Measurements from ENCODE around the gene KLHL9.
"Not testable (repeated sequence)": the region's sequence is repeated elsewhere in the genome, so short reads cannot be mapped to it uniquely, and the experiment has no call there.

KLHL9 gene, protein sequence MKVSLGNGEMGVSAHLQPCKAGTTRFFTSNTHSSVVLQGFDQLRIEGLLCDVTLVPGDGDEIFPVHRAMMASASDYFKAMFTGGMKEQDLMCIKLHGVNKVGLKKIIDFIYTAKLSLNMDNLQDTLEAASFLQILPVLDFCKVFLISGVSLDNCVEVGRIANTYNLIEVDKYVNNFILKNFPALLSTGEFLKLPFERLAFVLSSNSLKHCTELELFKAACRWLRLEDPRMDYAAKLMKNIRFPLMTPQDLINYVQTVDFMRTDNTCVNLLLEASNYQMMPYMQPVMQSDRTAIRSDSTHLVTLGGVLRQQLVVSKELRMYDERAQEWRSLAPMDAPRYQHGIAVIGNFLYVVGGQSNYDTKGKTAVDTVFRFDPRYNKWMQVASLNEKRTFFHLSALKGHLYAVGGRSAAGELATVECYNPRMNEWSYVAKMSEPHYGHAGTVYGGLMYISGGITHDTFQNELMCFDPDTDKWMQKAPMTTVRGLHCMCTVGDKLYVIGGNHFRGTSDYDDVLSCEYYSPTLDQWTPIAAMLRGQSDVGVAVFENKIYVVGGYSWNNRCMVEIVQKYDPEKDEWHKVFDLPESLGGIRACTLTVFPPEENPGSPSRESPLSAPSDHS

GRCh38 chr9:21334701-21335632 is at the start of gene KLHL9:
Gene KLHL9, minus strand, starts transcription at chr9:21335404. Its CDS starts 545 bp downstream, at chr9:21334859.
- TF ChIP-seq CTCF (IDR thresholded peaks at IDR 0.05): no peak
- TF ChIP-seq ZFX (IDR thresholded peaks at IDR 0.05; ENCODE audit: borderline replicate concordance): peak; percentile 90; the same call in 1 of the 2 replicates
- H3K27ac ChIP-seq: peak within 1 kb of the TSS; percentile 79

DNA sequence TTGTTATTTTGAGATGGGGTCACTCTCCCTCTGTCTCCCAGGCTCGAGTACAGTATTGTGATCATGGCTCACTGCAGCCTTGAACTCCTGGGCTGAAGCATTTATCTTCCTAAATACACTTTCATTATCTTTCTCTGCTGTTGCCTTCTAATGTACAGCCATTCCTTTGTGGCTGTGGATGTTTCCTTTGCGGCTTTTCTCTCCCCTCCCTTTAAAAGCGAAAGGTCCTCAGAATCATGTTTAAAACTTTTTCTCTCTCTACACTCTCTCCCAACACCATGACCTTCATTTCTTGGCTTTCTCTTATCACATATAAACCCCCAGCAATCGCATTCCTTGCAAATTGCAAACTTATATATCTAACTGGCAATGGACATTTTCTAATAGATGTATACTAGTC is 48.4 kb upstream of the KLHL9 start:
- no peak overlapping the region for H3K27ac ChIP-seq
- TF ChIP-seq ZFX (IDR thresholded peaks at IDR 0.05; ENCODE audit: borderline replicate concordance): no peak
- TF ChIP-seq CTCF (IDR thresholded peaks at IDR 0.05): no peak

- H3K27ac ChIP-seq: no peak overlapping the region
- no peak for TF ChIP-seq CTCF (IDR thresholded peaks at IDR 0.05)
- no peak for TF ChIP-seq ZFX (IDR thresholded peaks at IDR 0.05; ENCODE audit: borderline replicate concordance)
Measured at GRCh38 chr9:21381448-21382339, 46.5 kb upstream of the KLHL9 start.

DNA sequence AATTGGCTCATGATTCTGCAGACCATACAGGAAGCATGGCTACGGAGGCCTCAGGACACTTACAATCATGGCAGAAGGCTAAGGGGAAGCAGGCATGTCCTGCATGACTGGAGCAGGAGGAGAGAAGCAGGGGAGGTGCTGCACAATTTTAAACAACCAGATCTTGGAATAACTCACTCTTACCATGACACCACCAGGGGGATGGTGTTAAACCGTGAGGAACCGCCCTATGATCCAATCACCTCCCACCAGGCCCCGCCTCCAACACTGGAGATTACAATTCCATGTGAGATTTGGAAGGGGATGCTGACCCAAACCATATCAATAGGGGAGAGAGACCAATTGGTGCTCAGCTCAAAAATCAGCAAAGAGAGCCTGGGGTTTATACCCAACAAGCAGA is 36.3 kb upstream of the KLHL9 start:
- H3K27ac ChIP-seq: not testable (repeated sequence)

- TF ChIP-seq CTCF (IDR thresholded peaks at IDR 0.05): no peak
- TF ChIP-seq ZFX (IDR thresholded peaks at IDR 0.05; ENCODE audit: borderline replicate concordance): no peak
- H3K27ac ChIP-seq: no peak within 1 kb of the TSS
Measured at GRCh38 chr9:21367957-21368356, 32.8 kb upstream of the KLHL9 start, which contains the start of gene IFNA13. Gene IFNA13, minus strand, starts transcription at chr9:21368057. Its CDS starts 47 bp downstream, at chr9:21368010.

DNA sequence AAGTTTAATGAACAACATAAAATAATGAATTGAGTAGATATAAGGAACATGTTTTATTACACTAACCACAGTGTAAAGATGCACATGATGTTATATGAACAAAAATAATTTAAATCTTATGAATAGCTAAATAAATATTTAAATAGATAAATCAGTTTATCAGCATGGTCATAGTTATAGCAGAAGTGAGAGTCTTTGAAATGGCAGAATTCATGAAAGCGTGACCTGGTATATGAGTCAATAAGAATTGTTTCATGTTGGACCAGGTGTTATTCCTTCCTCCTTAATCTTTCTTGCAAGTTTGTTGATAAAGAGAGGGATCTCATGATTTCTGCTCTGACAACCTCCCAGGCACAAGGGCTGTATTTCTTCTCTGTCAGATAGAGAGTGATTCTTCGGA is 32.0 kb upstream of the KLHL9 start:
- H3K27ac ChIP-seq: not testable (repeated sequence)

- no peak for TF ChIP-seq CTCF (IDR thresholded peaks at IDR 0.05)
- no peak for TF ChIP-seq ZFX (IDR thresholded peaks at IDR 0.05; ENCODE audit: borderline replicate concordance)
- no peak overlapping the region for H3K27ac ChIP-seq
Measured at GRCh38 chr9:21362287-21362686, 27.1 kb upstream of the KLHL9 start.
